ENCODE measurements around the gene TLR10. TPM values are rescaled to one million over a fixed set of nuclear protein-coding genes. Genes with fewer than 3 reads are reported as not detected.

The TLR10 gene
- total and polyA plus RNA-seq, 9 of the 15 experiments (the other 6 are each of a cell fraction or from before 2014, with no cell fraction given), result 0.03 to 0.05 TPM; not detected in 7

DNA sequence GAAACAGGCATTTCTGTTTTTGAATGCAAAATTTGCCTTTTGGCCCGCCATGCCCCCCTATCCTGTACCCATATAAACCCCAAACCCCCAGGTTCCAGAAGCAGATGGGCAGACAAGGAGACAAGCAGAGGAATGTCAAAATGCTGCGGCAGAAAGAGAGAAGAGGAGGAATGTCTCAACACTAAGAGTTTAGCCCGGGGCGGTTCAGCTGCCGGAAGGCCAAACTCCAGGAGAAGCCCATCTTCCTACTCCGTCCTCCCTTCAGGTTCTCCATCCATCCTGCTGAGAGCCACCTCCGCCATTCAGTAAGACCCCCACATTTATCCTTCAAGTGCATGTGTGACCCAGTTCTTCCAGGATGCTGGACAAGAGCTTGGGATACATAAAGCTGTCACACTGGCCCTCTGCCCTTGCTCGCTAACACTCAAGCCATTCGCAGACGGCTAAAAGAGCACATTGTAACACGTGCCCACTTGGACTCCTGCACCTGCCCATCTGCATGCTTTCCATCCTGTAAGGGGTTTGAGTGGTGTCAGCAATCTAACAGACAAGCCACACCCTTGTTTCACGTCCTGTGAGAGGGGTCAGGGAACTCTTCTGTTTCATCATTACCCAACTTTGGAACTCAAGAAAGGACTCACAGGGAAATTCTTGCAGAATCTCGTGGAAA, 31.3 kb downstream of the TLR10 start (continued):
- TF ChIP-seq, protein P1, sequence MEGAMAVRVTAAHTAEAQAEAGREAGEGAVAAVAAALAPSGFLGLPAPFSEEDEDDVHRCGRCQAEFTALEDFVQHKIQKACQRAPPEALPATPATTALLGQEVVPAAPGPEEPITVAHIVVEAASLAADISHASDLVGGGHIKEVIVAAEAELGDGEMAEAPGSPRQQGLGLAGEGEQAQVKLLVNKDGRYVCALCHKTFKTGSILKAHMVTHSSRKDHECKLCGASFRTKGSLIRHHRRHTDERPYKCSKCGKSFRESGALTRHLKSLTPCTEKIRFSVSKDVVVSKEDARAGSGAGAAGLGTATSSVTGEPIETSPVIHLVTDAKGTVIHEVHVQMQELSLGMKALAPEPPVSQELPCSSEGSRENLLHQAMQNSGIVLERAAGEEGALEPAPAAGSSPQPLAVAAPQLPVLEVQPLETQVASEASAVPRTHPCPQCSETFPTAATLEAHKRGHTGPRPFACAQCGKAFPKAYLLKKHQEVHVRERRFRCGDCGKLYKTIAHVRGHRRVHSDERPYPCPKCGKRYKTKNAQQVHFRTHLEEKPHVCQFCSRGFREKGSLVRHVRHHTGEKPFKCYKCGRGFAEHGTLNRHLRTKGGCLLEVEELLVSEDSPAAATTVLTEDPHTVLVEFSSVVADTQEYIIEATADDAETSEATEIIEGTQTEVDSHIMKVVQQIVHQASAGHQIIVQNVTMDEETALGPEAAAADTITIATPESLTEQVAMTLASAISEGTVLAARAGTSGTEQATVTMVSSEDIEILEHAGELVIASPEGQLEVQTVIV (CRISPR knock-in tag; IDR thresholded peaks at IDR 0.05; ENCODE audit: borderline replicate concordance), result no peak

DNA sequence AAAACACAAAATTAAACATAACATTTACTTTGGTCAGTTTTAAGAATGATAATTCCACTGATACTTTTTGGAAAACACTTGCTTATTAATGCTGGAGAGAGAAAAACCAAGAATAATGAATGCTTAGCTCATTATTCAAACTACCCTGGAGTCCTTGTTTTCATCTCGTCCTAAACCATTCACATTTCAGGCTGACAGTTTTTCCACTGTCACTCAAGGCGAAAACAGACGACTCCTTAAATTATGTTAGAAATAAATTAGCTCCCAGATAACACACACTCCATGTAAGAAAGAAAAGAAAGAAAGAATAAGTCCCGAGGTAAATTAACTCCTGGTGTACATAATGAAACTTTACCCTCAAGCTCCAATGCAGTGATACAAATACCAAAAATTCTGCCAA, 33.5 kb downstream of the TLR10 start:
- 5% methylated on average over 4 of the region's 4 CpGs for WGBS (ENCODE audit: insufficient coverage, low coverage, missing lambda C conversion rate)
- Histone ChIP-seq H3K79me2 (ENCODE audit: control insufficient read depth, insufficient read depth, low read length) (no peaks in the 10 kb centered on the region), H3K36me3 (ENCODE audit: control insufficient read depth, insufficient read depth, low read length) (no peaks in the 10 kb centered on the region), H3K27ac (ENCODE audit: extremely low read depth, low read depth, low read length) (no peak overlapping the region), H3K9ac (ENCODE audit: insufficient read depth in 1 of 2, low read depth in 2 of 2, low read length in 2 of 2) (no peak overlapping the region), H3K9me3 (replicated peaks; ENCODE audit: control insufficient read depth, insufficient read depth, low read depth, low read length) (0 out of 2 replicates have a peak, but pooled peaks cover 2% of the 10 kb centered on the region), H3K4me2 (ENCODE audit: insufficient read depth, low read length) (no peak overlapping the region), H2AFZ (ENCODE audit: low read depth, low read length) (no peak overlapping the region), H3K4me3 (no peak overlapping the region), H4K20me1 (replicated peaks; ENCODE audit: control insufficient read depth, insufficient read depth, low read length) (no peaks in the 10 kb centered on the region), H3K27me3 (ENCODE audit: control insufficient read depth in 2 of 2, insufficient read depth in 2 of 2, low read length in 2 of 2) (peaks cover 0 to 5% of the 10 kb centered on the region in 2 experiments; a peak in 1 of 5 replicates), H3K9me1 (ENCODE audit: control insufficient read depth, insufficient read depth, low read length) (no peaks in the 10 kb centered on the region), H3K4me1 (replicated peaks in 1 of 2; ENCODE audit: control insufficient read depth in 2 of 2, insufficient read depth in 2 of 2, low read length in 2 of 2) (peaks cover 6 to 8% of the 10 kb centered on the region in 2 experiments; a peak in 3 of 5 replicates)
- intact Hi-C loops (cut with micrococcal nuclease) (no loop called here), in situ Hi-C loops (cut with MboI) (no loop called here)
- POLR2A ChIA-PET, result interaction anchor here (1.3 kb wide), 1 partner anchor 9 kb away, joined by 3 read pairs; no protein-coding TSS in a partner anchor
- no TSS peak for BruUV-seq (replicated peaks)
- TF ChIP-seq, protein P2, sequence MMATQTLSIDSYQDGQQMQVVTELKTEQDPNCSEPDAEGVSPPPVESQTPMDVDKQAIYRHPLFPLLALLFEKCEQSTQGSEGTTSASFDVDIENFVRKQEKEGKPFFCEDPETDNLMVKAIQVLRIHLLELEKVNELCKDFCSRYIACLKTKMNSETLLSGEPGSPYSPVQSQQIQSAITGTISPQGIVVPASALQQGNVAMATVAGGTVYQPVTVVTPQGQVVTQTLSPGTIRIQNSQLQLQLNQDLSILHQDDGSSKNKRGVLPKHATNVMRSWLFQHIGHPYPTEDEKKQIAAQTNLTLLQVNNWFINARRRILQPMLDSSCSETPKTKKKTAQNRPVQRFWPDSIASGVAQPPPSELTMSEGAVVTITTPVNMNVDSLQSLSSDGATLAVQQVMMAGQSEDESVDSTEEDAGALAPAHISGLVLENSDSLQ (IDR thresholded peaks at IDR 0.05), result peak; percentile 20; the same call in 1 of the 2 replicates
- TF ChIP-seq ZZZ3 (IDR thresholded peaks at IDR 0.05), result no peak
- no peak for TF ChIP-seq XRCC5 (IDR thresholded peaks at IDR 0.05; ENCODE audit: low read depth, low read length)
- no peak for TF ChIP-seq MCM5 (IDR thresholded peaks at IDR 0.05; ENCODE audit: low read depth)
- DNase-seq (ENCODE audit: extremely low read depth in 1 of 4, low spot score in 3 of 4) (no peak), FAIRE-seq (no peak), ATAC-seq (no peak)
- CTCF ChIA-PET (ENCODE audit: low intra/inter-chr PET ratio), result no interaction called here

All from K562 (cell line).